NCI-H2227 (cell line): ENCODE measurements around the gene PRDM5.
"Not testable (repeated sequence)": the region's sequence is repeated elsewhere in the genome, so short reads cannot be mapped to it uniquely, and the experiment has no call there.

Source experiments
- DNase-seq: peaks from one replicate; lab custom pipeline; 2025; ENCODE audit not compliant: unreplicated experiment; lab: John Stamatoyannopoulos, UW

PRDM5 gene

GRCh38 chr4:120761070-120761469 lies 161.5 kb downstream of the PRDM5 start:
- no peak for DNase-seq

- DNase-seq = no peak
These were observed 162.5 kb downstream of the PRDM5 start for GRCh38 chr4:120760047-120760446.

GRCh38 chr4:120755864-120756263 lies 166.7 kb downstream of the PRDM5 start:
- DNase-seq = no peak

- DNase-seq = no peak
These were observed 167.9 kb downstream of the PRDM5 start for GRCh38 chr4:120754590-120754989.

- no peak for DNase-seq
These were observed 168.7 kb downstream of the PRDM5 start for GRCh38 chr4:120753854-120754253.

GRCh38 chr4:120750152-120750525 lies 172.4 kb downstream of the PRDM5 start:
- DNase-seq = no peak

- DNase-seq = no peak
These were observed 172.9 kb downstream of the PRDM5 start for GRCh38 chr4:120749445-120750151.

GRCh38 chr4:120741636-120742035 lies 180.9 kb downstream of the PRDM5 start:
- DNase-seq = not testable (repeated sequence)

GRCh38 chr4:120736312-120736711 lies 186.2 kb downstream of the PRDM5 start:
- no peak for DNase-seq

- DNase-seq = no peak
These were observed 188.6 kb downstream of the PRDM5 start for GRCh38 chr4:120733968-120734367.

GRCh38 chr4:120733054-120733453 lies 189.5 kb downstream of the PRDM5 start:
- DNase-seq = no peak

GRCh38 chr4:120731561-120731960 lies 191.0 kb downstream of the PRDM5 start:
- no peak for DNase-seq

- no peak for DNase-seq
These were observed 191.7 kb downstream of the PRDM5 start for GRCh38 chr4:120730777-120731320.

- DNase-seq = no peak
These were observed 193.4 kb downstream of the PRDM5 start for GRCh38 chr4:120728892-120729675.

GRCh38 chr4:120725639-120726580 lies 196.6 kb downstream of the PRDM5 start:
- no peak for DNase-seq

GRCh38 chr4:120724656-120725055 lies 197.9 kb downstream of the PRDM5 start:
- DNase-seq = no peak

- DNase-seq = no peak
These were observed 198.5 kb downstream of the PRDM5 start for GRCh38 chr4:120723986-120724385.

GRCh38 chr4:120723105-120723504 lies 199.4 kb downstream of the PRDM5 start:
- DNase-seq = no peak

GRCh38 chr4:120722655-120723054 lies 199.9 kb downstream of the PRDM5 start:
- no peak for DNase-seq

- no peak for DNase-seq
These were observed 202.1 kb downstream of the PRDM5 start for GRCh38 chr4:120720354-120720934.
